ENCODE results near the gene PON2. TPM values are rescaled to one million over a fixed set of nuclear protein-coding genes. Genes with fewer than 3 reads are reported as not detected.

Gene PON2
- total RNA-seq, 2 donors from 2014 or later: 66.3 to 66.8 TPM

GRCh38 chr7:95411036-95411435 is 23.8 kb downstream of the PON2 start:
- H3K4me1 Mint-ChIP-seq: peaks cover 3% of the 10 kb centered on the region
- peaks cover 53% of the 10 kb centered on the region for H3K36me3 Mint-ChIP-seq (ENCODE audit: low read depth)
- H3K27ac Mint-ChIP-seq: no peak overlapping the region
- no peak overlapping the region for H3K9ac ChIP-seq (ENCODE audit: extremely low read depth, low read length, poor library complexity, severe bottlenecking)
- no peaks in the 10 kb centered on the region for H3K9me3 ChIP-seq (ENCODE audit: control insufficient read depth, low read length)
- DNase-seq: no peak
- no peak overlapping the region for H3K4me3 ChIP-seq (ENCODE audit: low read length)
- WGBS, 2 experiments (ENCODE audit: insufficient coverage in 1 of 2, insufficient read length in 1 of 2): 90 to 96% methylated on average over 2 to 3 of the region's 3 CpGs
- peaks cover 61% of the 10 kb centered on the region for H3K36me3 ChIP-seq (ENCODE audit: control insufficient read depth, insufficient read depth, low read length)
- no peak overlapping the region for H3K4me3 Mint-ChIP-seq
- H3K27me3 Mint-ChIP-seq (ENCODE audit: insufficient read depth): no peaks in the 10 kb centered on the region
- no peaks in the 10 kb centered on the region for H3K9me3 Mint-ChIP-seq
- no peak for TF ChIP-seq CTCF (conservative IDR thresholded peaks at IDR 0.05)
- H3K27ac ChIP-seq (ENCODE audit: low read depth, low read length): no peak overlapping the region
- H3K4me1 ChIP-seq (ENCODE audit: control insufficient read depth, insufficient read depth, low read length): no peaks in the 10 kb centered on the region
- no peaks in the 10 kb centered on the region for H3K27me3 ChIP-seq (ENCODE audit: control insufficient read depth, insufficient read depth, low read length, poor library complexity, severe bottlenecking)

- no peak for TF ChIP-seq CTCF (conservative IDR thresholded peaks at IDR 0.05)
- no peaks in the 10 kb centered on the region for H3K4me1 ChIP-seq (ENCODE audit: control insufficient read depth, insufficient read depth, low read length)
- WGBS, 2 experiments (ENCODE audit: insufficient coverage in 1 of 2, insufficient read length in 1 of 2): 33 to 64% methylated on average over 2 of the region's 2 CpGs
- DNase-seq: no peak
- H3K4me1 Mint-ChIP-seq: no peaks in the 10 kb centered on the region
- H3K27me3 ChIP-seq (ENCODE audit: control insufficient read depth, insufficient read depth, low read length, poor library complexity, severe bottlenecking): no peaks in the 10 kb centered on the region
- peaks cover 67% of the 10 kb centered on the region for H3K36me3 ChIP-seq (ENCODE audit: control insufficient read depth, insufficient read depth, low read length)
- H3K36me3 Mint-ChIP-seq (ENCODE audit: low read depth): peaks cover 51% of the 10 kb centered on the region
- H3K9ac ChIP-seq (ENCODE audit: extremely low read depth, low read length, poor library complexity, severe bottlenecking): no peak overlapping the region
- H3K27ac ChIP-seq (ENCODE audit: low read depth, low read length): peak overlapping the region; percentile 75
- H3K4me3 ChIP-seq (ENCODE audit: low read length): no peak overlapping the region
- no peaks in the 10 kb centered on the region for H3K9me3 Mint-ChIP-seq
- no peak overlapping the region for H3K4me3 Mint-ChIP-seq
- H3K27ac Mint-ChIP-seq: no peak overlapping the region
- no peaks in the 10 kb centered on the region for H3K27me3 Mint-ChIP-seq (ENCODE audit: insufficient read depth)
- no peaks in the 10 kb centered on the region for H3K9me3 ChIP-seq (ENCODE audit: control insufficient read depth, low read length)
These were observed 27.1 kb downstream of the PON2 start for GRCh38 chr7:95407751-95408150.

- Mint-ChIP-seq H3K9me3 (no peaks in the 10 kb centered on the region), H3K4me3 (no peak overlapping the region), H3K4me1 (no peaks in the 10 kb centered on the region), H3K36me3 (ENCODE audit: low read depth) (peaks cover 35% of the 10 kb centered on the region), H3K27me3 (ENCODE audit: insufficient read depth) (no peaks in the 10 kb centered on the region), H3K27ac (no peak overlapping the region)
- no peak overlapping the region for H3K4me3 ChIP-seq (ENCODE audit: low read length)
- H3K9ac ChIP-seq (ENCODE audit: extremely low read depth, low read length, poor library complexity, severe bottlenecking): no peak overlapping the region
- no peaks in the 10 kb centered on the region for H3K27me3 ChIP-seq (ENCODE audit: control insufficient read depth, insufficient read depth, low read length, poor library complexity, severe bottlenecking)
- no peak for DNase-seq
- no peaks in the 10 kb centered on the region for H3K9me3 ChIP-seq (ENCODE audit: control insufficient read depth, low read length)
- no peaks in the 10 kb centered on the region for H3K4me1 ChIP-seq (ENCODE audit: control insufficient read depth, insufficient read depth, low read length)
- 95 to 97% methylated on average over 4 of the region's 6 CpGs for WGBS, 2 experiments (ENCODE audit: insufficient coverage in 1 of 2, insufficient read length in 1 of 2)
- no peak overlapping the region for H3K27ac ChIP-seq (ENCODE audit: low read depth, low read length)
- peaks cover 49% of the 10 kb centered on the region for H3K36me3 ChIP-seq (ENCODE audit: control insufficient read depth, insufficient read depth, low read length)
- no peak for TF ChIP-seq CTCF (conservative IDR thresholded peaks at IDR 0.05)
These were observed 29.0 kb downstream of the PON2 start for GRCh38 chr7:95405800-95406199.
